Measurements from ENCODE around the gene ADPRS.

GRCh38 chr1:36108314-36108713 lies 19.6 kb downstream of the ADPRS start:
- TF ChIP-seq CTCF (IDR thresholded peaks at IDR 0.05; ENCODE audit: low read length): no peak
- no peak for TF ChIP-seq EZH2 (IDR thresholded peaks at IDR 0.05; ENCODE audit: borderline replicate concordance, low read length)

Data from OCI-LY1 (cell line).